ENCODE data around the gene IL6R. TPM values are rescaled to one million over a fixed set of nuclear protein-coding genes. Genes with fewer than 3 reads are reported as not detected.
A peak's percentile ranks its signal among the peaks of the same experiment; 100 is the strongest.

The IL6R gene
- total and polyA plus RNA-seq, 2 of the 4 experiments (the other 2 are of a cell fraction): 5.3 to 9.5 TPM

DNA sequence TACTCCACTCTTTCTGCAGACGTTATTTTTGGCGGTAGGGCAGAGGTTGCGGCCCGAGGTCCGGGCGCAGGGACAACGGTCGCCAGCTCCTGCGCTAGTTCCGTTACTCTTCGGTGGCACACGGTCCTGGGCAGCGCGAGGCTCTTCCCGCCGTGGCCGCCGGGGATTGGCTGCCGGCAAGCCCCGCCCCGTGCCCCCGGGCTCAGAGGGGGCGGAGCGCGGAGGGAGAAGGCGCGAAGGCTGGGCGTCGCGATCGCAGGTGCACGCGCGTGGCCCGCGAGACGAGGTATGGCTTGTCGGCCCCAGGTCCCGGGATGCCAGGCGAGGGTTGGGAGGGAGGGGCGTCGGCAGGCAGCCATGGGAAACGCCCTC, 97.6 kb downstream of the IL6R start:
- no peak overlapping the region for H2BK5ac ChIP-seq (ENCODE audit: low read depth, low read length, poor library complexity, severe bottlenecking)
- H3K56ac ChIP-seq (ENCODE audit: extremely low read depth, insufficient read depth, low read length): no peak overlapping the region
- H3K9me1 ChIP-seq (ENCODE audit: insufficient read depth, low read length): no peaks in the 10 kb centered on the region
- no peak overlapping the region for H3K4me2 ChIP-seq (ENCODE audit: low read depth, low read length)
- H4K20me1 ChIP-seq (ENCODE audit: insufficient read depth, low read length): no peaks in the 10 kb centered on the region
- no TSS peak for BruUV-seq (replicated peaks)
- no peak overlapping the region for H3K14ac ChIP-seq (replicated peaks; ENCODE audit: low read depth, low read length)
- H3K9me3 ChIP-seq (ENCODE audit: control insufficient read depth, insufficient read depth, low read length): peaks cover 32% of the 10 kb centered on the region
- H3K18ac ChIP-seq (ENCODE audit: low read depth, low read length): no peak overlapping the region
- H3K36me3 ChIP-seq (ENCODE audit: control insufficient read depth, insufficient read depth, low read length): no peaks in the 10 kb centered on the region
- TF ChIP-seq, protein P1, sequence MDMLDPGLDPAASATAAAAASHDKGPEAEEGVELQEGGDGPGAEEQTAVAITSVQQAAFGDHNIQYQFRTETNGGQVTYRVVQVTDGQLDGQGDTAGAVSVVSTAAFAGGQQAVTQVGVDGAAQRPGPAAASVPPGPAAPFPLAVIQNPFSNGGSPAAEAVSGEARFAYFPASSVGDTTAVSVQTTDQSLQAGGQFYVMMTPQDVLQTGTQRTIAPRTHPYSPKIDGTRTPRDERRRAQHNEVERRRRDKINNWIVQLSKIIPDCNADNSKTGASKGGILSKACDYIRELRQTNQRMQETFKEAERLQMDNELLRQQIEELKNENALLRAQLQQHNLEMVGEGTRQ (IDR thresholded peaks at IDR 0.05; ENCODE audit: low read depth, low read length): no peak
- TF ChIP-seq, protein P2, sequence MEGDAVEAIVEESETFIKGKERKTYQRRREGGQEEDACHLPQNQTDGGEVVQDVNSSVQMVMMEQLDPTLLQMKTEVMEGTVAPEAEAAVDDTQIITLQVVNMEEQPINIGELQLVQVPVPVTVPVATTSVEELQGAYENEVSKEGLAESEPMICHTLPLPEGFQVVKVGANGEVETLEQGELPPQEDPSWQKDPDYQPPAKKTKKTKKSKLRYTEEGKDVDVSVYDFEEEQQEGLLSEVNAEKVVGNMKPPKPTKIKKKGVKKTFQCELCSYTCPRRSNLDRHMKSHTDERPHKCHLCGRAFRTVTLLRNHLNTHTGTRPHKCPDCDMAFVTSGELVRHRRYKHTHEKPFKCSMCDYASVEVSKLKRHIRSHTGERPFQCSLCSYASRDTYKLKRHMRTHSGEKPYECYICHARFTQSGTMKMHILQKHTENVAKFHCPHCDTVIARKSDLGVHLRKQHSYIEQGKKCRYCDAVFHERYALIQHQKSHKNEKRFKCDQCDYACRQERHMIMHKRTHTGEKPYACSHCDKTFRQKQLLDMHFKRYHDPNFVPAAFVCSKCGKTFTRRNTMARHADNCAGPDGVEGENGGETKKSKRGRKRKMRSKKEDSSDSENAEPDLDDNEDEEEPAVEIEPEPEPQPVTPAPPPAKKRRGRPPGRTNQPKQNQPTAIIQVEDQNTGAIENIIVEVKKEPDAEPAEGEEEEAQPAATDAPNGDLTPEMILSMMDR (conservative IDR thresholded peaks at IDR 0.05; ENCODE audit: low read depth, low read length): no peak
- no peak for TF ChIP-seq RAD21 (IDR thresholded peaks at IDR 0.05; ENCODE audit: low read length)
- TF ChIP-seq, protein P3, sequence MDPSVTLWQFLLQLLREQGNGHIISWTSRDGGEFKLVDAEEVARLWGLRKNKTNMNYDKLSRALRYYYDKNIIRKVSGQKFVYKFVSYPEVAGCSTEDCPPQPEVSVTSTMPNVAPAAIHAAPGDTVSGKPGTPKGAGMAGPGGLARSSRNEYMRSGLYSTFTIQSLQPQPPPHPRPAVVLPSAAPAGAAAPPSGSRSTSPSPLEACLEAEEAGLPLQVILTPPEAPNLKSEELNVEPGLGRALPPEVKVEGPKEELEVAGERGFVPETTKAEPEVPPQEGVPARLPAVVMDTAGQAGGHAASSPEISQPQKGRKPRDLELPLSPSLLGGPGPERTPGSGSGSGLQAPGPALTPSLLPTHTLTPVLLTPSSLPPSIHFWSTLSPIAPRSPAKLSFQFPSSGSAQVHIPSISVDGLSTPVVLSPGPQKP (IDR thresholded peaks at IDR 0.05; ENCODE audit: borderline replicate concordance, low read depth, low read length): no peak
- TF ChIP-seq FOS (IDR thresholded peaks at IDR 0.05; ENCODE audit: low read depth, low read length): no peak
- TF ChIP-seq RCOR1 (IDR thresholded peaks at IDR 0.05; ENCODE audit: insufficient replicate concordance, low read length): no peak
- TF ChIP-seq POLR2A (IDR thresholded peaks at IDR 0.05; ENCODE audit: low read depth, low read length): no peak
- no peak for TF ChIP-seq BHLHE40 (IDR thresholded peaks at IDR 0.05; ENCODE audit: low read depth, low read length)
- no peak for TF ChIP-seq MXI1 (IDR thresholded peaks at IDR 0.05; ENCODE audit: borderline replicate concordance, low read depth, low read length)
- TF ChIP-seq MAZ (IDR thresholded peaks at IDR 0.05; ENCODE audit: borderline replicate concordance, low read depth, low read length): no peak
- TF ChIP-seq NFE2L2 (IDR thresholded peaks at IDR 0.05; ENCODE audit: low read depth, low read length): no peak
- no peak for TF ChIP-seq CEBPB (IDR thresholded peaks at IDR 0.05; ENCODE audit: low read depth, low read length)
- no peak for TF ChIP-seq RFX5 (IDR thresholded peaks at IDR 0.05; ENCODE audit: low read depth, low read length)
- no peak for TF ChIP-seq MAFK (IDR thresholded peaks at IDR 0.05; ENCODE audit: low read depth, low read length)
- no peak for TF ChIP-seq CHD1 (IDR thresholded peaks at IDR 0.05; ENCODE audit: low read depth, low read length)
- no peak for TF ChIP-seq SMC3 (IDR thresholded peaks at IDR 0.05; ENCODE audit: low read depth, low read length)
- no peak overlapping the region for H4K91ac ChIP-seq (ENCODE audit: insufficient read depth, low read depth, low read length)
- H3K9ac ChIP-seq (ENCODE audit: low read depth, low read length): no peak overlapping the region
- H3K4ac ChIP-seq (ENCODE audit: low read depth, low read length): no peak overlapping the region
- H3K4me1 ChIP-seq (ENCODE audit: control insufficient read depth, insufficient read depth, low read length): peaks cover 2% of the 10 kb centered on the region; the same call in 1 of the 2 replicates
- POLR2A ChIA-PET (ENCODE audit: unreplicated experiment): no interaction called here
- dilution Hi-C loops (cut with HindIII; ENCODE audit: low sequenced_read_pairs, unreplicated experiment) (no loop called here), in situ Hi-C loops (cut with MboI; ENCODE audit: low sequenced_read_pairs) (no loop called here), intact Hi-C loops (cut with micrococcal nuclease) (no loop called here)
- ATAC-seq (ENCODE audit: low read depth): no peak
- no peak for DNase-seq
- peaks cover 75% of the 10 kb centered on the region for H3K27me3 ChIP-seq (ENCODE audit: control insufficient read depth, insufficient read depth, low read length)
- WGBS, 2 experiments (ENCODE audit: extremely low coverage in 2 of 2, insufficient read length in 1 of 2): 35% methylated on average over 4 of the region's 43 CpGs; no CpG with 5 or more reads in 1 of the 2 experiments
- H2BK20ac ChIP-seq (ENCODE audit: low read depth, low read length): no peak overlapping the region
- no peak overlapping the region for H4K5ac ChIP-seq (ENCODE audit: low read depth, low read length)
- H2AK5ac ChIP-seq (ENCODE audit: low read depth, low read length): no peak overlapping the region
- H3K79me1 ChIP-seq (ENCODE audit: low read depth in 1 of 2, low read length in 2 of 2): no peaks in the 10 kb centered on the region
- H4K8ac ChIP-seq (ENCODE audit: low read depth in 2 of 2, low read length in 2 of 2): no peak overlapping the region
- H2BK15ac ChIP-seq (ENCODE audit: low read depth, low read length): no peak overlapping the region
- no peak overlapping the region for H2AK9ac ChIP-seq (replicated peaks; ENCODE audit: low read depth, low read length, poor library complexity)
- H2AFZ ChIP-seq (replicated peaks; ENCODE audit: low read length, poor library complexity): peak overlapping the region; percentile 51
- no peak overlapping the region for H3K27ac ChIP-seq (ENCODE audit: insufficient read depth, low read length)
- CTCF ChIA-PET: interaction anchor here (0.6 kb wide), 1 partner anchor 230 kb away, joined by 3 read pairs; no protein-coding TSS in a partner anchor
- no peak overlapping the region for H3K4me3 ChIP-seq (ENCODE audit: insufficient read depth, low read depth, low read length)
- no peak overlapping the region for H2BK120ac ChIP-seq (ENCODE audit: low read depth, low read length)
- no peak overlapping the region for H3K23ac ChIP-seq (ENCODE audit: low read depth, low read length)

Measured in IMR-90 (cell line).